Peyer's patch (tissue), 4 donors: ENCODE results near the gene CLASP1.

Experiments used
- POLR2A ChIP-seq, 2 donors: fragments of 450-650 bp; IDR thresholded peaks; one replicate each; pipeline ENCODE4 v1.5.1; 2017; ENCODE audit warnings: antibody characterized with exemption in 2 of 2, mild to moderate bottlenecking in 2 of 2, moderate library complexity in 2 of 2
- TF ChIP-seq, protein P1 (sequence below), 6 experiments: fragments of 450-650 bp in 4 of 6; fragments of 200-600 bp in 2 of 6; sonication (generic) in 1 of 6; IDR thresholded peaks; one replicate each; pipeline ENCODE4 v1.5.1; 2017 to 2019; ENCODE audit warnings: antibody characterized with exemption in 6 of 6, mild to moderate bottlenecking in 3 of 6, moderate library complexity in 1 of 6

DNA sequence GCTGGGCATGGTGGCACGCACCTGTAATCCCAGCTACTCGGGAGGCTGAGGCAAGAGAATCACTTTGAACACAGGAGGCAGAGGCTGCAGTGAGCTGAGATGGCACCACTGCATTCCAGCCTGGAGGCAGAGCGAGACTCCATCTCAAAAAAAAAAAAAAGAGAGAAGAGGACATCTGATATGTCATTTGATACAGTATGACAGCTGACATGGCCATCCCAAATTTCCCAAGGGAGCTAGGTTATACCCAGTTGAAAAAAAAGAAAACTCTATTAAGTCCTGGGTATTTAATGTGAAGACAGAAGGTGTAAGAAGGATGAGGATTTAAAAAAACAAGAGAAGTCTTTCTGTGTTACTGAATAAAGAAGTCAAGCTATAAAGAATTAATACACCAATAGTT, 23.3 kb downstream of the CLASP1 start:
- TF ChIP-seq, protein P1, sequence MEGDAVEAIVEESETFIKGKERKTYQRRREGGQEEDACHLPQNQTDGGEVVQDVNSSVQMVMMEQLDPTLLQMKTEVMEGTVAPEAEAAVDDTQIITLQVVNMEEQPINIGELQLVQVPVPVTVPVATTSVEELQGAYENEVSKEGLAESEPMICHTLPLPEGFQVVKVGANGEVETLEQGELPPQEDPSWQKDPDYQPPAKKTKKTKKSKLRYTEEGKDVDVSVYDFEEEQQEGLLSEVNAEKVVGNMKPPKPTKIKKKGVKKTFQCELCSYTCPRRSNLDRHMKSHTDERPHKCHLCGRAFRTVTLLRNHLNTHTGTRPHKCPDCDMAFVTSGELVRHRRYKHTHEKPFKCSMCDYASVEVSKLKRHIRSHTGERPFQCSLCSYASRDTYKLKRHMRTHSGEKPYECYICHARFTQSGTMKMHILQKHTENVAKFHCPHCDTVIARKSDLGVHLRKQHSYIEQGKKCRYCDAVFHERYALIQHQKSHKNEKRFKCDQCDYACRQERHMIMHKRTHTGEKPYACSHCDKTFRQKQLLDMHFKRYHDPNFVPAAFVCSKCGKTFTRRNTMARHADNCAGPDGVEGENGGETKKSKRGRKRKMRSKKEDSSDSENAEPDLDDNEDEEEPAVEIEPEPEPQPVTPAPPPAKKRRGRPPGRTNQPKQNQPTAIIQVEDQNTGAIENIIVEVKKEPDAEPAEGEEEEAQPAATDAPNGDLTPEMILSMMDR (IDR thresholded peaks at IDR 0.05): no peak
- no peak for TF ChIP-seq POLR2A (IDR thresholded peaks at IDR 0.05)
